ENCODE measurements around the gene SPINT2.
A peak's percentile ranks its signal among the peaks of the same experiment; 100 is the strongest.
"Not testable (repeated sequence)": the region's sequence is repeated elsewhere in the genome, so short reads cannot be mapped to it uniquely, and the experiment has no call there.

SPINT2 gene, protein sequence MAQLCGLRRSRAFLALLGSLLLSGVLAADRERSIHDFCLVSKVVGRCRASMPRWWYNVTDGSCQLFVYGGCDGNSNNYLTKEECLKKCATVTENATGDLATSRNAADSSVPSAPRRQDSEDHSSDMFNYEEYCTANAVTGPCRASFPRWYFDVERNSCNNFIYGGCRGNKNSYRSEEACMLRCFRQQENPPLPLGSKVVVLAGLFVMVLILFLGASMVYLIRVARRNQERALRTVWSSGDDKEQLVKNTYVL

DNA sequence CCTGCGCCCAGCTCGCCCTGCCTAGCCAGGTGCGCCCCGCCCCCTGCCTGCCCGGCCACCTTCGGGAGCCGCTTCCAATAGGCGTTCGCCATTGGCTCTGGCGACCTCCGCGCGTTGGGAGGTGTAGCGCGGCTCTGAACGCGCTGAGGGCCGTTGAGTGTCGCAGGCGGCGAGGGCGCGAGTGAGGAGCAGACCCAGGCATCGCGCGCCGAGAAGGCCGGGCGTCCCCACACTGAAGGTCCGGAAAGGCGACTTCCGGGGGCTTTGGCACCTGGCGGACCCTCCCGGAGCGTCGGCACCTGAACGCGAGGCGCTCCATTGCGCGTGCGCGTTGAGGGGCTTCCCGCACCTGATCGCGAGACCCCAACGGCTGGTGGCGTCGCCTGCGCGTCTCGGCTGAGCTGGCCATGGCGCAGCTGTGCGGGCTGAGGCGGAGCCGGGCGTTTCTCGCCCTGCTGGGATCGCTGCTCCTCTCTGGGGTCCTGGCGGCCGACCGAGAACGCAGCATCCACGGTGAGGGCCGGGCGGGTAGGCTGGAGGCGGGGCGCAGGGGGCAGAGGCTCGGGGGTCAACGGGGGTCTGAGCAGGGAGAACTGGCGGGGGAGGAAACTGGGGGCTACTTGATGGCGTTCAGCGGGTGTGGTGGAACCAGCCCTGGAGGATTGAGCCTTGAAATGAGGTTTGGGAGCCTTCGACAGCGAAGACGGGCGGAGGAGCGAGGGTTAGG, at the start of gene SPINT2:
Gene SPINT2, plus strand, starts transcription at position 88 of the 727 bp plus-strand sequence. Its CDS starts 320 bp downstream, at position 408.
- no peak for DNase-seq

DNA sequence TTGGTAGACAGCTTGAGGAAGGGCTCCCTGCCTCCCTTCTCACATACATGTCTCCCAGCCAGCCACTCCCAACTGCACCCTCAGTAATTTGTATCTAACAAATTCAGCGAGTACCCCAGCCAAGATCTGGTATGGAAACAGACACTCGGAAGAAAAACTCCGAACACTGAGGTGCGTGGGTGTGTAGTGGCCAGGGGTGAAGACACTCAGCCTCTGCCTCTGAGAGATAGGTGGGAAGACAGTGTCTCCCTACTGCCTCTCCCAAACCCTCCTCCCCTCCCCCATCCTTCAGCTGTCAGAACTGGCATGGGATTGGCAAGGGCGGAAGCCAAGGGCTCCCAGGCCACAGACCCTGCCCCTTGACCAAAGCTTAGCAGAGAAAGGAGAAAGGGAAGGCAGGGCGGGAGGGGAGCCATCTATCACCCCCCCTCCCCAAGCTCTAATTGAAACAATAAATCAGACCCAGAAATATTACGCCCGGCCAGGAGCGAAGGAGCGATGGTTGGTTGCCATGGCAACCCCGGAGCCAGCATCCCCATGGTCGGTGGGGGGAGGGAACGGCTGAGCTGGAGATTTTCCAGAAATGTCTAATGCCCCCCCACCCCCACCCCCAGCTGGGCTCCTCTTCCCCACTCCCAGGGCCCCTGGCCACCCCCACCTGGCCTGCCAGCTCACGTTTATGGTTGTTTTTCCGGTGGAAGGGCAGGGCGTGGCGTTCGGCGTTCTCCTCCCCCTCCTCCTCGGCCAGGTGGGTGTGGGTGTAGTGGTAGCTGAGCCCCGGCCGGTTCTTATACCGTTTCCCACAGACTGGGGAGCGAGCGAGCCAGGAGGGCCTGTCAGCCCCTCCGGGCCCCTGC, 47.4 kb upstream of the SPINT2 start:
- DNase-seq, result no peak

DNA sequence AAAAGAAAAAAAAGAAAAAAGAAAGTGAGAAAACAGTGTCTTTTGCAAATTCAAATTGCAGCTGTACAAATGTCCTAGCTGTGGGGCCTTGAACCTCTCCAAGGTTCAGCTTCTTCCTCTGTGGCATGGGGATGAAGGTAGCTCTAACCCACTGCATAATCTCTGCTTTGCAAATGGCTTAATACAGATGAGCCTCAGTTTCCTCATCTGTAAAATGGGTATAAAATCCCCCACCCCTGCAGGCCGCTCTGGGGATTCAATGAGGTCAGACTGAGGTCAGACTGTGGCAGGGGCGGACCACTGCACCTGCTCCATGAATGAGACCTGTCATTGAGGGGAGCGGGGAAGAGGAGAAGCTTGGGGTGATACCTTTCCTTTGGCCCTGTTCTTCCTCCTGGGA, 46.2 kb upstream of the SPINT2 start:
- no peak for DNase-seq

DNA sequence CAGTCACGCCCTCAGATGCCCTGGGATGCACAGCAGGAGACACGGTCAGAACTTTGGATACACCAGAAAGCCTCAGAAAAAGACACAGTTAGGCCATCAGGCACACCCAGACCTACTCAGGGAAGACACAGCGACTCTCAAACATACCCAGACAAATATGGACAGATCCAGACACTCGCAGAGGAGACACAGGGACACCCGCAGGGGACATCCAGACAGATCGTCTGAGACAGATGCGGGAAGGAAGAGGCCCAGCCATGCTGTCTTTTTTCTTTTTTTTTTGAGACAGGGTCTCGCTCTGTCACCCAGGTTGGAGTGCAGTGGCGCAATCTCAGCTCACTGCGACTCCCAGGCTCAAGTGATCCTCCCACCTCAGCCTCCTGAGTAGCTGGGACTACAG, 45.2 kb upstream of the SPINT2 start:
- no peak for DNase-seq

DNA sequence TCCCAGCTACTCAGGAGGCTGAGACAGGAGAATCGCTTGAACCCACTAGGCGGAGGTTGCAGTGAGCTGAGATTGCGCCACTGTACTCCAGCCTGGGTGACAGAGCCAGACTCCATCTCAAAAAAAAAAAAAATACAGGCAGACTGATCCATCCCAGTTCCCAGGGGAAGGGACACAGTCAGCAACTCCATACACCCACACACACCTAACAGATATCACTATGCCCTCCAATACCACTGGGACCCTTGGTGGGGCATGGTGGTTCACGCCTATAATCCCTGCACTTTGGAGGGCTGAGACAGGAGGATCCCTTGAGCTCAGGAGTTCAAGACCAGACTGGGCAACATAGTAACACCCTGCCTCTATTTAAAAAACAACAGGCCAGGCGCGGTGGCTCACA, 43.0 kb upstream of the SPINT2 start:
- no peak for DNase-seq

DNA sequence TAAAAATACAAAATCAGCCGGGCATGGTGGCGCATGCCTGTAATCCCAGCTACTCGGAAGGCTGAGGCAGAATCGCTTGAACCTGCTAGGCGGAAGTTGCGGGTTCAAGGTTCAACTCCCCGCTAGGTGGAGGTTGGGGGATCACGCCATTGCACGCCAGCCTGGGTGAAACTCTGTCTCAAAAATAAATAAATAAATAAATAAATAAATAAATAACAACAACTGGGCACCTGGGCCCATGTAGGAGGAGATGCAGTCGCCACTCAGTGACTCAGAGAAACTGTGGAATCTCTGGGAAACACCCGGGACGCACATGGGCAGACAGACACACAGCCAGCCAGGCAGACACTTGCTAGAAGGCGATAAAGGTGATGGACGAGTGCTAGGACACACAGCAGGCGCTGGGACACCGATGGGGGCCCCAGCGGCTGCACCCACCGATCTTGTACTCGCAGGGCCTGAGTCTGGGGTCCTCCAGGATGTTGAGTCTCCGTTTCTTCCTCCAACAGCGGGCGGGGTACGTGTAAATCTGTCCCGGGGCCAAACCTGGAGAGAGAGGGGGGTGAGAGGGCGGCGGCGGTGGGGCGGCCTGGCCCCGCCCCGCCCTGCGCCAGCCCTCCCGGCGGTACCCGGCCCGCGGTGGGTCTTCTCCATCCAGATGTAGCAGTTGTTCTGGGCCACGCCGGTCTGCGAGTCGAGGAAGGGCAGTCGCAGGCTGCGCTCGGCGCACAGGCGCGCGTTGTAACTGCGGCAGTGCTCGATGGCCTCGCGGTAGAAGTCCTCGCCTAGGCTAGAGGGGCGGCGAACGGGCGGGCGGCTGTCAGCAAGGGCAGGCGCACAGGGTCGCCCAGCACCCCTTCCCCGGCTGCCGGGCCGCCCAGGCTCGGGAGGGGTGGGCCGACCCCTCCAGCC, 42.2 kb upstream of the SPINT2 start:
- no peak for DNase-seq

DNA sequence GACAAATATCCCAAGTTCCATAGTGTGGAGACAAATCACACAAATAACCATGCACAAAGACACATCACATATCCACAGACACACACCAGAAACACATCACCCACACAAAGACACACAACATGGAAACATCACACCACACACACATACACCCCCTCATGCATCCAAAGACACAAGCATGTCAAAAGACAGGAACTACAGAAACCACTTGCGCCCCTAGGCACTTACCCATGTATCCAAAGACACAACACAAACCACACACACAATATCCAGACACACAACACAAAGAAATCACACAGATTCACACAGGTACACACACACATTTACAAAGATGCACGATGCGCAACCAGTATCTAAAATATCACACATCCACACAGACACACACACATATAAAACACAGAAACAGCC, 41.3 kb upstream of the SPINT2 start:
- DNase-seq, result no peak

DNA sequence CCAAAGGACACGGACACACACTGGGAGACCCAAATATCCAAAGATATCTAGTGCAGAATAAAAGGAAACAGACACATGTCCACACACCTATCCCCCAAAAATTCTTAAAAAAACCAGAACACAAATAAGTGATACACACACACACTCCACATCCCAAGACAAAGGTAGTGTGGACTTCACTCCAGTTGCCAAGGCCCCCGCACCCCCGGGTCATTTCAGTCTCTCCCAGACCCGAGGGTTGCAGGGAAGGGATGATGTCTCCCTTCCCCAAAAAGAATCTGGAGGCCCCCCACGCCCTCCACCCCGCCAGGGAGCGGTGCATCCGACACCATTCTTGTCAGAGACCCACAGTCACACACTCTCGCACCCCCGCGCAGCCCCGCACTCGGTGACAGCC, 40.8 kb upstream of the SPINT2 start:
- no peak for DNase-seq

DNA sequence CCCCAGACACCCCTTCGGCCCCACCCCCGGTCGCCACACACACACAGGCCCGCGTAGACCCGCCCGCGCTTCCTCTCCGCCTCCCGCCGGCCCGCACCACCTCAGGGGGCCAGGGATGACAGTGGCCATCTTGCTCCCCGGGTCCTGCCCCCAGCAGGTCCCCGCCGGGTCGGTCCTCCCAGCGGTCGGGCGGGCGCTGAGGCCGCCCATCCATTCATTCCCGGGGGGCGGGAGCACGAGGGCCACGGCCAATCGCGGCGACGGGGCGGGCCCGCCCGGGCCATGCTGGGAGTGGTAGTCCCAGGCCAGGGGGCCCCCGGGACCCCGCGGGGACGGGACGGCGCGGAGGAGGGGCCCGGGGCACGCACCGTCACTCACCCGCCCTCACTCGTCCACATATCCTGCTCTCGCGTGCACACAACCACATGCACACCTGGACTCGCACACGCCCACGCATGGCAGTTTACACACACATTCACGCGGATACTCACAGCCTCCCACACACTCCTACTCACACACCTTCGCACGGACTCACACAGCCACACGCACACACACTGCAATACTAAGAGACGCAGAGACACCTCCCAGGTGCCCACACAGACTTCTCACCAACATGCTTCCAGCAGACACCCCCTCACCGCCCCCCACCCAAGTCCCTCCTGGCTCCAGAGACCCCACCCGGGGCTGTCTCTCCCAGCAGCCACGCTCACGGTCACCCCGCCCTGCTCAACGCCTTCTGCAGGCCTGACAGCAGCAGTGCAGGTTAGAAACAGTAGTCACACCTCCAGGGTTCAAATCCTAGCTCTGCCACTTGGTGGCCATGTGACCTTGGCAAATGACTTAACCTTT, 40.1 kb upstream of the SPINT2 start, which contains the start of gene DPF1:
Gene DPF1, minus strand, starts transcription at position 209 of the 849 bp plus-strand sequence. Its CDS starts 80 bp downstream, at position 129.
- DNase-seq, result peak; percentile 82 to 89

DNA sequence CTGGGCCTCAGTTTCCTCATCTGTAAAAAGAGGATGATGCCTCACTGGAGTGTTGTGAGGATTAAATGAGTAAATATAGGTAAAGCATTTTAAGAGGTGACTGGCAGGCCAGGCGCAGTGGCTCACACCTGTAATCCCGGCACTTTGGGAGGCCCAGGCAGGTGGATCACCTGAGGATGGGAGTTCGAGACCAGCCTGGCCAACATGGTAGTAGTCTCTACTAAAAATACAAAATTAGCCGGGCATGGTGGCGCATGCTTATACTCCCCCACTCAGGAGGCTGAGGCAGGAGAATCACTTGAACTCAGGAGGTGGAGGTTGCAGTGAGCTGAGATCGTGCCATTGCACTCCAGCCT, 39.5 kb upstream of the SPINT2 start:
- DNase-seq, result not testable (repeated sequence)

DNA sequence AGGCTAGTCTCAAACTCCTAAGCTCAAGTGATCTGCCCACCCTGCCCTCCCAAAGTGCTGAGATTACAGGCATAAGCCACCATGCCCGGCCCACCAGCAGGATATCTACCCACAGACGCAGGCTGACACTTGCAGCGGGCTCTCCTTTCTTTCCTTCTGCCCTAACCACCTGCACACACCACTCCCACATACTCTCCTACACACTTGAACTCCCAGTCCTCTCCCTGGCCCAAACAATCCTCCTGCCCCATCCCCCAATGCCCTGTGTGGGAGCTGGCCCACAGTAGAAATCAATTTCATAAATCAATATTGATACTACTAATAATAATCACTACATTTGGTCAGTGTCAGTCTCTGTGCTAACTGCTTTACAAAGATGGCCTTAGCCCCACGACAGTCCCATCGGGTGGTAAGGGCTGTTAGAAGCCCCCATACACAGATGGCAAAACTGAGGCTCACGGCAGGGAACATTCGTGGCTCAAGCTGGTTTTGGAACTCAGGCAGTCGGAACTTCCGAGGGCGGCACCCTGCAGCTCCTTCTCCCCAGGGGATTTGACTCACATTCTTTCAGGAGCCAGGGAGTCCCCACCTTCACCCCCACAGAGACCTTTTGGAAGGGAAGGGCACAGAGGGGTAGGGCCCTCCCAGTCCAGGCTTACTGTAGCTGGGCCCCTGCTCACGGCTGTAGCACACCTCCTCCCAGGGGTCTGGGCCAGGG, 36.9 kb upstream of the SPINT2 start:
- DNase-seq, result no peak

DNA sequence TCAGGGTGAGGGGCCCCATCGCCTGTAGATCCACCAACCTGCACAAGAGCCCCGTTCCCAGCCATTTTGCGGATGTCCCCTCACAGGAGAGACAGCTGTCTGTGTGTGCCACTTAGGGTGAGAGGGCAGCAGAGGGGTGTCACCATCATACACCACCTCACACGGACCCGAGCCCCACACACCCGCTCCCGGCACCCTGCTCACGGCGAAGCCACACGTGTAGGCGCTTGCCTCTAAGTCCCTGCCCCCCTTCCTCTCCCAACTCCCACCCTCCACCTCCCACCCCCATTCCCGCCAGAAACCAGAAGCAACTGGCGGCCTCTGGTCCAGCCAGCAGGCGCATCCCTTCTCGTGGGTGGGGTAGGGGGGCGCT, 36.4 kb upstream of the SPINT2 start:
- no peak for DNase-seq

DNA sequence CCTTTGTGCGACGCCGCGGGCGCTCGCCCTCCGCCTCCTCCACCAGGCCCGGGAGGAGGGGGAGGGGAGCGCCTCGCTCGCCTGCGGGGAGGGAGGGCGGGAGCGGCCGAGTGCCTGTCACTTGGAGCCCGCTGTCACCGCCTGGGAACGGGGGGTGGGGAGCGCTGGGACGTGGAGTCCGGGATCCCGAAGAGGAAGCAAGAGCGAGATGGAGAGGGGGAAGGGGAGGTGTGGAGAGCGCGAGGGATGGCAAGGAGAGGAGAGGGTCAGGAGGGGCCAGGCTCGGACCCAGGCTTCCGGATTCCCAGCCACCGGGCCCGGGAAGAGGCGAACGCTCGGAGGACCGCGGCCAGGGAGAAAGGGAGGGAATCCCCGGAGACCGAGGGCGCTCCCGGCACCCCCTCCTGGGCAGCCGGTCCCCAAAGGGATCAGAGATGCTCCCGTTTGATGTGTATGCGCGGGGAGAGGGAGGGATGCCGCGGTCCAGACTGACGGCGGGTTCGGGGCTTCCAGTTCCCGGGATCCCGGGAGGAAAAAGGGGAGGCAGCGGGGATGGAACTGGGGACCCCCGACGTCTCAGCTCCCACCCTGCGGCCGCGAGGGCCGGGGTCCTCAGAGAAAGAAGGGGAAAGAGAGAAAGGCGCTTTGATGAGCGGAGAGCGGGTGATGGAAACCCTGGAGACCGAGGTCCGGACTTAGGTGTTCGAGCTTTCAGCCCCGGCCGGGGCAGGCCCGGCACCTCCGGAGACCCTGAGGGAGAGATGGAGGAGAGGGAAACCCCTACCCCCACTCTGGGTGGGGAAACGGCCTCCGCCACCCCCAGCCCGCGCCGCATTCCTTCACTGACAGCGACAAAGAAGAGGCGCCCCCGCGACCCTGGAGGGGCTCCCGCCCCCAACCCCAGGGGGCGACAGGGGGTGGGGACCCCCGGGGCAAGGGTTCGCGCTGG, 35.6 kb upstream of the SPINT2 start:
- peak; percentile 33 to 47 for DNase-seq

DNA sequence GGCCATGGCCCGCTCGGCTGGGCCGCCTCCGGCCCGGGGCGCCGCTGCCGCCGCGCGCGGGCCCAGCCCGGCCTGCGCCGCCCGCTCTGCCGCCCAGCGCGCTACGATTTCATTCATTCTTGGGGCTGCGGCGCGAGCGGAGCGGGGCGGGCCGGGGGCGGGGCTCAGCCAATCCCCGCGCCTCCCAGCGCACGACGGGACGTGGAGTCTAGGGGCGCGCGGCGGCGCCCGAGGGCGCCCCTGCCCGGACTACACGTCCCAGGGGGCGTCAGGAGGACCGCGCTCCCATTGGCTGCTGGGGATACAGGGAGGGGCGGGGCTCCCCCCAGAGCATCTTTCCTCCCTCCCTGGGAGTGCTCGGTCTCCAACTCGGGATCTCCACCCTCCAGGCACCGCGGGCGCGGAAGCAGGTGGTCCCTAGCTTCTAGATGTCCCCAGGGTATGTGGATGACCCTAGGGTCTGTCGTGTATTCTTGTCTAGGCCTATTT, 34.7 kb upstream of the SPINT2 start:
- DNase-seq, result peak; percentile 89 to 92

DNA sequence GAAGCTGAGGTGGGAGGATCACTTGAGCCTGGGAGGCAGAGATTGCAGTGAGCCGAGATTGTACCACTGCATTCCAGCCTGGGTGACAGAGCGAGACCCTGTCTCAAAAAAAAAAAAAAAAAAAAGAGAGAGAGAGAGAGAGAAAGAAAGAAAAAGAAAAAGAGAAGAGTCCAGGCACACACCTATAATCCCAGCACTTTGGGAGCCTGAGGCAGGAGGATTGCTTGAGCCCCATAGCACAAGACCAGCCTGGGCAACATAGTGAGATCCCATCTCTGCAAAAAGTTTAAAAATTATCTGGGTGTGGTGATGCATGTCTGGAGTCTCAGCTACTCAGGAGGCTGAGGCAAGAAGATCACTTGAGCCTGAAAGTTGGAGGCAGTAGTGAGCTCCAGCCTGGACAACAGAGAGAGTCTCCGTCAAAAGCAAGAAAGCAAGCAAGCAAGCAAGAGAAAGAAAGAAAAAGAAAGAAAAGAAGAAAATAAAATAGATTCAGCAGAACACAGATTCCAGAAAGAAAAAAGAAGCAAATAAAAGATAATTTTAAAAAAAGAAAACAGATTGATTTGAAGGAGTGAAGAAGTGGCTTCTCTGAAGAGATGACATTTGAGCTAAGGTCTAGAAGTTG, 33.8 kb upstream of the SPINT2 start:
- not testable (repeated sequence) for DNase-seq

DNA sequence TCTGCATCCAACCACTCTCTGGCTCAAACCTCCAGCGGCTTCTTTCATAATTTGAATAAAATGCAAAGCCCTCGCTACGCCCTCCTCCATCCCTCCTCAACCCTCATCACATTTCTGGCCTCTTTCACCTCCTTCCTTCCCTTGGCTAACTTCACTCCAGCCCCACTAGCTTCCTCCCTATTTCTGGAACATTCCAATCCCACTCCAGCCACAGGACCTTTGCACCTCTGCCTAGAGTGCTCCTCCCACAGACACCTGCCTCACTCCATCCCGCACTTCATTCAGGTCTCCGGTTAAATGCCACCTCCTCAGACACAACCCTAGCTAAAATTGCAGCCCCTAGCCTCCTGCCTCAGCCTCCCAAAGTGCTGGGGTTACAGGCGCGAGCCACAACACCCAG, 32.5 kb upstream of the SPINT2 start:
- no peak for DNase-seq

DNA sequence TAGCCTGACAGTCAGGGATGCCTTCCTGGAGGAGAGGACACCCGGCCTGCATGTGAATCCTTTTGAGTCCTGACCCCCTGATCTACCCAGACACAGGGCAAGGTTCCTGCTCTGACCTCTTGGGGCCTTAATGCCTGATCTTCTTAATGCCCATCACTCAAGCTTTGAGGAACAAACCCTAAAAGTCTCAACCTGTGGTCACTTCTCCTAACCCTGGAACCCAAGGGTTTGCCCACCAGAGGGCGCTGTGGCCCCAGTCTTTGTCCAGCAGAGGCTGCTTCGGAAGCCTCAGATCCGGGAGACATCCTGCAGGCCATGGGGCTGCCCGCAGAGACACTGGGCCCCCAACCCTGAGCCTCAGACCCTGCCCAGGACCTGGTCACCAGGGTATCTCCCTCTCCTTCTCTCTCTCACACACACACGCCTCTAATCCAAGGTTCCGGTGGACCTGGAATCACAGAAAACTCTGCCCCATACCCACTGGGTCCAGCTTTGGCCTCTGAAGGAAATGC, 30.6 kb upstream of the SPINT2 start:
- peak; percentile 68 to 73 for DNase-seq

DNA sequence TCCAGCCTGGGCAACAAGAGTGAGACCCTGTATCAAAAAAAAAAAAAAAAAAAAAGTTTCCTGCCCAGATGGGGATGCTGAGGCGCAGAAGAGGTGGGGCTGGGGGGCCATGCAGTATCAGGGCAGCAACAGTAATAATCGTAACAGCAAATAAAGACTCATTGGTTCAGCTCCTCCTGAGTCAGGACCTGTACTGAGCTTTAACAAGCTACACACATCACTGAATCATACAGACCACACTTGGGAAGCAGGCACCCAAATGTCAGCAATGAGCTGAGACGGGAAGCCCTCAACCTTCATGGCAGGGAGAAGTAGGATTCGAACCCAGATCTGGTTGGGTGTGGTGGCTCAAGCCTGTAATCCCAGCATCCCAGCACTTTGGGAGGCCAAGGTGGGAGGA, 29.8 kb upstream of the SPINT2 start:
- no peak for DNase-seq

DNA sequence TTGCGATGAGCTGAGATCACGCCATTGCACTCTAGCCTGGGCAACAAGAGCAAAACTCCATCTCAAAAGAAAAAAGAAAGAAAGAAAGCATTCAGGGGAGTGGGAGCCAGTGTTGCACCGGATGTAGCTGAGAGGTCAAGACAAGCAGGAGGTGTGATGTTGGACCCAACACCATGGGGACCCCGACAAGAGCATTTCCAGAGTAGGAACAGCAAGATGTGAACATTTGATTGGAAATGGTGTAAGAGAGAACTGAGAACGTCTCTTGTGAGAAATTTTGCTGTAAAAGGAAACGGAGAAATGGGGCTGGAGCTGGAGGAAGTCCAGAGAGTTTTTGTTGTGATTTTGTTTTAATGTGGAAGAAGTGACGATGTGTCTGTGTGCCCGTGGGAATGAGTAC, 24.6 kb upstream of the SPINT2 start:
- no peak for DNase-seq
